Keratinocyte (primary cell): Measurements from ENCODE around the gene CIROP. TPM values are rescaled to one million over a fixed set of nuclear protein-coding genes. Genes with fewer than 3 reads are reported as not detected.

Source experiments
- DNase-seq: peaks from one replicate; pipeline ENCODE4 v3.0.0-alpha.2; 2011; ENCODE audit warnings: low read depth, missing footprints, low spot score
- FAIRE-seq: peaks from 2 replicates; lab custom pipeline; 2011; peaks lifted over from hg19 to GRCh38; lab: Jason Lieb, UNC
- H2AFZ ChIP-seq: 2 replicates; pipeline ENCODE4 v1.6.0; 2012; ENCODE audit warnings: low read length, control low read depth, inconsistent platforms; ENCODE audit not compliant: control insufficient read depth
- H3K27ac ChIP-seq: 2 replicates; pipeline ENCODE4 v1.5.1; 2011; ENCODE audit warnings: low read length; ENCODE audit not compliant: control insufficient read depth, insufficient read depth
- H3K27me3 ChIP-seq: 3 replicates; pipeline ENCODE4 v1.6.0; 2011; ENCODE audit warnings: low read length; ENCODE audit not compliant: control insufficient read depth, insufficient read depth; ENCODE audit errors: extremely low read depth
- H3K36me3 ChIP-seq, 2 experiments: 2 replicates in 1 of 2; 3 replicates in 1 of 2; pipeline ENCODE4 v1.5.1; 2011; ENCODE audit warnings: low read length in 2 of 2, mild to moderate bottlenecking in 1 of 2; ENCODE audit not compliant: control insufficient read depth in 2 of 2, insufficient read depth in 2 of 2; ENCODE audit errors: extremely low read depth in 1 of 2
- H3K4me1 ChIP-seq: 3 replicates; pipeline ENCODE4 v1.5.1; 2011; ENCODE audit warnings: low read length; ENCODE audit not compliant: control insufficient read depth, insufficient read depth; ENCODE audit errors: extremely low read depth
- H3K4me2 ChIP-seq: 3 replicates; pipeline ENCODE4 v1.6.0; 2011; ENCODE audit warnings: low read depth, low read length; ENCODE audit not compliant: control insufficient read depth, insufficient read depth; ENCODE audit errors: extremely low read depth
- H3K4me3 ChIP-seq, 3 experiments: fragments of 200-600 bp in 1 of 3; sonication (generic) in 1 of 3; 2 replicates in 2 of 3; 3 replicates in 1 of 3; pipeline ENCODE4 v1.5.1; 2011 to 2016; ENCODE audit warnings: low read length in 3 of 3, mild to moderate bottlenecking in 3 of 3, control low read depth in 2 of 3, inconsistent platforms in 1 of 3, low read depth in 1 of 3, mixed read lengths in 1 of 3, mixed run types in 1 of 3, moderate library complexity in 1 of 3; ENCODE audit not compliant: control insufficient read depth in 2 of 3, insufficient read depth in 2 of 3; ENCODE audit errors: extremely low read depth in 1 of 3
- H3K79me2 ChIP-seq: 2 replicates; pipeline ENCODE4 v1.6.0; 2012; ENCODE audit warnings: low read length; ENCODE audit not compliant: control insufficient read depth, insufficient read depth
- H3K9ac ChIP-seq: 3 replicates; pipeline ENCODE4 v1.6.0; 2011; ENCODE audit warnings: low read length; ENCODE audit not compliant: control insufficient read depth, insufficient read depth; ENCODE audit errors: extremely low read depth
- H3K9me1 ChIP-seq: 3 replicates; pipeline ENCODE4 v1.6.0; 2011; ENCODE audit warnings: low read length; ENCODE audit not compliant: control insufficient read depth, insufficient read depth; ENCODE audit errors: extremely low read depth
- H3K9me3 ChIP-seq: 2 replicates; pipeline ENCODE4 v1.5.1; 2012; ENCODE audit warnings: low read depth, low read length; ENCODE audit not compliant: control insufficient read depth
- H4K20me1 ChIP-seq: 3 replicates; pipeline ENCODE4 v1.6.0; 2011; ENCODE audit warnings: low read length; ENCODE audit not compliant: control insufficient read depth, insufficient read depth; ENCODE audit errors: extremely low read depth
- EZH2 ChIP-seq: IDR thresholded peaks from one replicate; pipeline ENCODE4 v1.6.1; 2012; ENCODE audit warnings: inconsistent platforms, mild to moderate bottlenecking, low read length, moderate library complexity
- dilution Hi-C: fragments of 300-500 bp; cut with MboI; formaldehyde crosslinking; loops from one replicate; pipeline ENCODE4 v1.7.0; 2020; ENCODE audit warnings: low sequenced_read_pairs; ENCODE audit not compliant: extremely low pct_ligation_motif_present
- polyA plus RNA-seq, 5 experiments: library from polyadenylated mRNA; depleted of rRNA in 3 of 5; stranded (reverse) in 3 of 5; stranded (forward) in 1 of 5; unstranded in 1 of 5; fragments of >200 nt; gene quantifications; 1 replicate in 1 of 5; 2 replicates in 3 of 5; 3 replicates in 1 of 5; pipeline versions ENCODE4 v1.2.1 to v1.2.3, GENCODE V29; 2011 to 2012; ENCODE audit warnings: missing spikeins in 2 of 5, low read depth in 1 of 5, low replicate concordance in 1 of 5
- TF ChIP-seq, protein P1 (sequence below), 3 experiments: IDR thresholded peaks in 1 of 3; conservative IDR thresholded peaks in 1 of 3; optimal IDR thresholded peaks in 1 of 3; 2 replicates in 2 of 3; 3 replicates in 1 of 3; pipeline versions ENCODE3 to v1.5.1; 2011; ENCODE audit warnings: low read length in 3 of 3, mild to moderate bottlenecking in 3 of 3, moderate library complexity in 2 of 3, control low read depth in 1 of 3, inconsistent platforms in 1 of 3; ENCODE audit not compliant: insufficient read depth in 2 of 3; ENCODE audit errors: extremely low read depth in 1 of 3

CIROP gene
- polyA plus RNA-seq, 1 donor (not counting 4 experiments of a cell fraction or from before 2014, with no cell fraction given), result not detected

DNA sequence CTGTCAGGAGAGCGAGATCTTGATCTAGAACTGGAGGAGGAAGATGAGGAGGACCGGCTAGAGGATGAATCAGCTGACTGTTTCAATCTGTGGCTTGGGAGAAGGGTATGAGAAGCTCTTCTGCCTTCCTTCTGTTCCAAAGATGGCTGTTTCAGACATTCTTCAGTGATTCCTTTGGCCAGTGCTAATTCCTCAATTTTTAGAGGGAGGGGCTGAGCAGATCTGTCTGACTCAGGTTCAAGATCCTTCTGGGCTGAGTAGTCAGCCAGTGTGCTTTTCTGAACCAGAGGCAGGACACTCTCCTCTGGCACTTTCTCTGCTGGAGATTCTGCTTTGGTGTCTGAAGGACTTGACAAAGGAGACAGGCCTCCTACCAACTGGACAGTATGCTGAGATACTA lies 25.1 kb downstream of the CIROP start:
- no peak overlapping the region for H3K4me3 ChIP-seq
- FAIRE-seq, result no peak
- DNase-seq, result no peak
- H3K4me2 ChIP-seq, result no peak overlapping the region
- H3K36me3 ChIP-seq, result peaks cover 21 to 60% of the 10 kb centered on the region in 2 experiments
- H3K9me3 ChIP-seq, result no peaks in the 10 kb centered on the region
- H2AFZ ChIP-seq, result no peak overlapping the region
- dilution Hi-C loops, result no loop called here
- peaks cover 15% of the 10 kb centered on the region for H3K4me1 ChIP-seq
- TF ChIP-seq, protein P1, sequence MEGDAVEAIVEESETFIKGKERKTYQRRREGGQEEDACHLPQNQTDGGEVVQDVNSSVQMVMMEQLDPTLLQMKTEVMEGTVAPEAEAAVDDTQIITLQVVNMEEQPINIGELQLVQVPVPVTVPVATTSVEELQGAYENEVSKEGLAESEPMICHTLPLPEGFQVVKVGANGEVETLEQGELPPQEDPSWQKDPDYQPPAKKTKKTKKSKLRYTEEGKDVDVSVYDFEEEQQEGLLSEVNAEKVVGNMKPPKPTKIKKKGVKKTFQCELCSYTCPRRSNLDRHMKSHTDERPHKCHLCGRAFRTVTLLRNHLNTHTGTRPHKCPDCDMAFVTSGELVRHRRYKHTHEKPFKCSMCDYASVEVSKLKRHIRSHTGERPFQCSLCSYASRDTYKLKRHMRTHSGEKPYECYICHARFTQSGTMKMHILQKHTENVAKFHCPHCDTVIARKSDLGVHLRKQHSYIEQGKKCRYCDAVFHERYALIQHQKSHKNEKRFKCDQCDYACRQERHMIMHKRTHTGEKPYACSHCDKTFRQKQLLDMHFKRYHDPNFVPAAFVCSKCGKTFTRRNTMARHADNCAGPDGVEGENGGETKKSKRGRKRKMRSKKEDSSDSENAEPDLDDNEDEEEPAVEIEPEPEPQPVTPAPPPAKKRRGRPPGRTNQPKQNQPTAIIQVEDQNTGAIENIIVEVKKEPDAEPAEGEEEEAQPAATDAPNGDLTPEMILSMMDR (optimal IDR thresholded peaks at IDR 0.05 in 1 of 3, IDR thresholded peaks at IDR 0.05 in 1 of 3, conservative IDR thresholded peaks at IDR 0.05 in 1 of 3; ENCODE audit: extremely low read depth in 1 of 3, insufficient read depth in 2 of 3, low read length in 3 of 3), result no peak
- TF ChIP-seq EZH2, result no peak
- H3K27ac ChIP-seq, result no peak overlapping the region
- no peaks in the 10 kb centered on the region for H4K20me1 ChIP-seq
- no peaks in the 10 kb centered on the region for H3K27me3 ChIP-seq
- H3K9ac ChIP-seq, result no peak overlapping the region
- peaks cover 4% of the 10 kb centered on the region for H3K79me2 ChIP-seq
- H3K9me1 ChIP-seq, result no peaks in the 10 kb centered on the region

DNA sequence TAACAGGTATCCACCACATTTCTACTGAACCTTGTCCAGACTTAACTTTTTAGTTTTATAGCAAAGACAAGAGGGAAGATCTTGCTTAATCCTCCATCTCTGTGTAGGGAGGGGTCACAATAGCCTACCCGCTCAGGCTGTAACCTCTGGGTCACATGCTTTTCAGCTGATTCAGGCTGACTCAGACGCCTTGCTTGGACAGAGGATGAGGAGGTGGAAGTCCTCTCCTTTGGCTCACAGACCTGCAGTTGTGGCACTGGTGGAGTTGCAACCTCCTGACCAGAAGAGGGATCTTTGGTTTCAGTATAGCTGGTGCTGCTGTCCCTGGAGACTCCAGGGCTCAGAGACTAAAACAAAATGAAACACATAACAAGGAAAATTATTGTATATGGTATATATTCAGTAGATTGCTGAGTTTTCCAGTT lies 26.1 kb downstream of the CIROP start:
- Histone ChIP-seq H3K9me3 (no peaks in the 10 kb centered on the region), H4K20me1 (no peaks in the 10 kb centered on the region), H3K27me3 (no peaks in the 10 kb centered on the region), H3K9ac (peak overlapping the region; percentile 18), H2AFZ (no peak overlapping the region), H3K4me2 (peak overlapping the region; percentile 20), H3K79me2 (peaks cover 4% of the 10 kb centered on the region), H3K4me3 (no peak overlapping the region), H3K4me1 (peaks cover 15% of the 10 kb centered on the region), H3K36me3 (peaks cover 18 to 61% of the 10 kb centered on the region in 2 experiments), H3K9me1 (no peaks in the 10 kb centered on the region), H3K27ac (peak overlapping the region; percentile 44)
- DNase-seq, result no peak
- dilution Hi-C loops, result no loop called here
- no peak for TF ChIP-seq EZH2
- TF ChIP-seq, protein P1 (optimal IDR thresholded peaks at IDR 0.05 in 1 of 3, IDR thresholded peaks at IDR 0.05 in 1 of 3, conservative IDR thresholded peaks at IDR 0.05 in 1 of 3; ENCODE audit: extremely low read depth in 1 of 3, insufficient read depth in 2 of 3, low read length in 3 of 3), result no peak
- FAIRE-seq, result peak; percentile 86
